GOT3 (cell line): ENCODE results near the gene GRIN2D.

ENCODE experiments used
- DNase-seq: peaks from one replicate; lab custom pipeline; 2025; ENCODE audit warnings: mixed read lengths; lab: John Stamatoyannopoulos, UW

GRIN2D gene

DNA sequence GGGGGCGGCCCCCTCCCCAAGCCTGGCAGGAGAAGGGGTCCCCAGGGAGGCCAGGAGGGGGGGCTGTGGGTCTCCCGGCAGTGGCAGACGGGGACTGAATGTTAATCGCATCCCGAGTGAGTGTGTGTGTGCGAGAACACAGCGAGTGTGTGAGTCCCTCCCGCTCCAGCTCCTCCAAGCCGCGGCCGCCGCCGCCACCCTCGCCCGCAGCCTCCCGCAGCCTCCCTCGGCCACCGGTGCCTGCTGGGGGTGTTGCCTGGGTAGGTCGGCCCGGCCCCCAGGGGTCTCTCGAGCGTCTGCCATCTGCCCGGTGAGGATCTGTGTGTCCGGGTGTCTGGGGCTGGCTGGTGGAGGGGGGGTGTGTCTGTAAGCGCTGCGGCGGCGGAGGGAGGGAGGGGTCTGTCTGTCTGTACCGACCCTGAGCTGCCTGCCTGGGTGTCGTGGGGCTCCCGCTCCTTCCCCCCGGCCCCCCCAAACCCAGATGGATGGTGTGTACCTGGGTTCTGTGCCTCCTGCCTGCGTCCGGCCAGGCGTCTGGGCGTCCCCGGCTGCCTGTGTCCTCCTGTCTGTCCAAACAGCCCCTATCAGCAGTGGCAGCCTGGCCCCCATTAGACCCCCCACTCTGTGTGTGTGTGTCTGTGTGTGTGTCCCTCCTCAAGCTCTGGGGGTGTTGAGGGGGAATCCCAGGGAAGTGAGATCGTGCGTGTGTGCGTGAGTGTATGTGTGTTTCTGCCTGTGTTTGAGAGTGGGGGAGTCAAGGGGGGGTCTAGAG, at the start of gene GRIN2D:
Gene GRIN2D (plus strand): TSS at position 110 of the 772 bp plus-strand sequence. CDS start 4,725 bp downstream, outside the sequence.
- DNase-seq: no peak

DNA sequence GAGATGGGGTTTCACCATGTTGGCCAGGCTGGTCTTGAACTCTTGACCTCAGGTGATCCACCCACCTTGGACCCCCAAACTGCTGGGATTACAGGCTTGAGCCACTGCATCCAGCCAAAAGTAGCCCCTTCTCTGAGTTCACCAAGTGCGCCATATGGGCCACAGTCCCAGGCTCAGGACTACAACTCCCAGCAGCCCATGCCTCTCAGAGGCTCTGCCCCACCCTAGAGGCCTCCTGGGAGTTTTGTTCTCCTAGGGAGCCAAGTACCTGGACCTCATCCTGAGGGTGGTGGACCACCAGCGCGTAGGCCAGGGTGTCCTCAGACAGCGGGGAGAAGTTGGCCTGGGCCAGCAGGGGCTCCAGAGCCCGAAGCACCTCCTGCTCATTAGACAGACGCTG, 48.6 kb upstream of the GRIN2D start:
- DNase-seq: no peak

DNA sequence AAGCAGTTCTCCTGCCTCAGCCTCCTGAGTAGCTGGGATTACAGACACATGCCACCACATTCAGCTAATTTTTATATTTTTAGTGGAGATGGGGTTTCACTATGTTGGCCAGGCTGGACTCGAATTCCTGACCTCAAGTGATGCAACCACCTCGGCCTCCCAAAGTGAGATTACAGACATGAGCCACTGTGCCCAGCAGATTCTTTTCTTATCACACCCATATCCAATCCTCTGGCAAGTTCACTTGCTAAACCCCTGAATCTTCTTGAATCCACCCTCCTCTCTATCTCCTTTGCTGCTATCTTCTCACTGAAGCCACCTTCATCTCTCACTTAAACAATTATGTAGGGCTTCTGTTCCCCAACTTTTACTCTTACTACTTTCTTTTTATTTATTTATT, 47.3 kb upstream of the GRIN2D start:
- DNase-seq: no peak

DNA sequence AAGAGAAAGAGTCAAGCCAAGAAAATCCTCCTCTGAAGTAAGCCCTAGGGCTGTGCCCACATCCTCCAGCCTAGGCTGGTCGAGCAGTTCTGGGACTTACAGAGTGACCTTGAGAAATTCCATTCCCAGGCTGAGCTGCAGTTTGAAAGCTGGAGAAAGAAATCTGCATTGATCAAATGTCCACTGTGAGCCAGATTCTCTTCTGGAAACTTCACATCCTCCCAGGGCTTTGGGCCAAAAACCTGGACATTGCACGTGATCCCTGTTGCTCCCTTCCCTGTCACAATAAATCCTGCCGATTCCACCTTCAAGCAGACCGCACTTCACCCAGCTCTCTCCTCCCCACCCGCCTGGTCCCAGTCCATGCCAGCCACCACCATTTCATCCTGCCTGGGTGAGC, 45.4 kb upstream of the GRIN2D start:
- DNase-seq: no peak

DNA sequence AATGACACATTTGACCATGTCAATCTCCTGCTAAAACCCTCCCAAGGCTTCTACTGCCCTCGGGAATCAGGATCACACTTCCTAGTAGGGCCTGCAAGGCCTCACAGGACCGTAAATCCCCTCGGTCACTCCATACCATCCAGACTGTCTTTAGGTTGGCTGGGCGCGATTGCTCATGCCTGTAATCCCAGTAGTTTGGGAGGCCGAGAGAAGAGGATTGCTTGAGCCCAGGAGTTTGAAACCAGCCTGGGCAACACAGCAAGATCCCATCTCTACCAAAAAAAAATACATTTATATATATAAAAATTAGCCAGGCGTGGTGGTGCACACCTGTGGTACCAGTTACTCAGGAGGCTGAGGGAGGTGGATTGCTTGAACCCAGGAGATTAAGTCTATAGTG, 44.7 kb upstream of the GRIN2D start:
- DNase-seq: no peak

DNA sequence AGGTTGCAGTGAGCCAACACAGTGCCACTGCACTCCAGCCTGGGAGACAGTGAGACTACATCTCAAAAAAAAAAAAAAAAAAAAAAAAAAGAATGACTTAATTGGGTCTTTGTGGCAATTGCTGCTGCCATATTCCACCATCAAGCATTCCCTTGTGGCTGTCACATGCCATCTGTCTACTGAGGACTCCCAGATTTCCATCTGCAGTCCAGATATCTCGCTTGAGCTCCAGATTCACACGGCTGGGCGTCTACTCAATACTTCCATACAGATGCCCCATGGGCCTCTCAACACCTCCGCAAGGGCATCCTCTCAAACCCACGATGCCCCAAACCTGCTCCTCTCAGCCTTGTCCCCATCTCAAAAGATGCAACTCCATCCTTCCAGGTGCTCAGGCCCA, 42.6 kb upstream of the GRIN2D start:
- DNase-seq: no peak

DNA sequence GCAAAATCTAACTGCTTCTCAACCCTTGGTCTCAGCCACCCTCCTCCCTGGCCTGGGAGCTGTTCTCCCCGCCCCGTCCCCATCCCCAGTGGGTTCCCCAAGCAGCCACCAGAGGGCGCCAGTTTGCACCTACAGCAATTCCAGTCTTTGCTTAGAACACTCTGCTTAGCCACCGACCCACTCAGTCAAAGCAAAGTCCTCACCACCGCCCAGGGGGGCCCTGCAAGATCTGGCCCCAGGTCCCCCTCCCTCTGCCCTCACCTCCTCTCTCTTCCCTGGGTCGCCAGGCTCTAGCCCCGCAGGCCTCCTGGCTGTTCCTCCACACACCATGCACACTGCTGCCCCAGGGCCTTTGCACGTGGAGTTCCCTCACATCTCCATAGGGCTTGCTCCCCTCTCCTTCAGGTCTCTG, 42.1 kb upstream of the GRIN2D start:
- peak; percentile 27 for DNase-seq

DNA sequence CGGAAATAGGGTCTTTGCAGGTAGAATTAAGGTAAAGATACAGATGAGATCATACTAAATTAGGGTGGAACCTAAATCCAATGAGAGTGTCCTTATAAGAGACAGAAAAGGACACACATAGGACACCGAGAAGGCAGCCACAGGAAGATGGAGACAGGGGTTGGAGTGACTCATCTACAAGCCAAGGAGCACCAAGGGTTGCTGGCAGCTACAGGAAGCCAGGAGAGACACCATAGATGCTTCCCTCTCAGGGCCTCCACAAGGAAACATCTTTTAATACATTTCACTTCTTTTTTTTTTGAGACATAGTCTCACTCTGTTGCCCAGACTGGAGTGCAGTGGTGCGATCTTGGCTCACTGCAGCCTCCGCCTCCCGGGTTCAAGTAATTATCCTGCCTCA, 39.8 kb upstream of the GRIN2D start:
- DNase-seq: no peak

DNA sequence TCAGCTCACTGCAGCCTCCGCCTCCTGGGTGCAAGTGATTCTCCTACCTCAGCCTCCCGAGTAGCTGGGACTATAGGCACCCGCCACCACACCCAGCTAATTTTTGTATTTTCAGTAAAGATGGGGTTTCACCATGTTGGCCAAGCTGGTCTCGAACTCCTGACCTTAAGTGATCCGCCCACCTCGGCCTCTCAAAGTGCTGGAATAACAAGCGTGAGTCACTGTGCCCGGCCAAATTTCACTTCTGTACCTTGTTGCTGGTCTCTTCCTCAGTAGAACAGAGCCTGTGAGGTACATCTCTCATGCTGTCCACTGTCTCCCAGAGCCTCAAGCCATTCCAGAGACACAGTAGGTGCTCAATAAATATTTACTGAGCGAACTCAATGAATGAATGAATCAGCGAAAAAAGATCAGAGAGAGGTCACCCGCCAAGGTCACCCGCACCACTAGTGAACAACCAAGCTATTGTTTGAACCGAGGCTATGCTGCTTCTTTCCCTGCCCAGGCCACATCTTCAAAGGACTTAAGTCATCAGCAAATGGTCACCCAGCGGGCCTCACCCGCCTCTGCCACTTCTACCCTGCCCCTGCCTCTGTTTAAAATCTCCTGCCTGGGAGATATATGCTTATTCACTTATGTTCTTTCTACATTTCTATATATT, 39.0 kb upstream of the GRIN2D start:
- DNase-seq: no peak

DNA sequence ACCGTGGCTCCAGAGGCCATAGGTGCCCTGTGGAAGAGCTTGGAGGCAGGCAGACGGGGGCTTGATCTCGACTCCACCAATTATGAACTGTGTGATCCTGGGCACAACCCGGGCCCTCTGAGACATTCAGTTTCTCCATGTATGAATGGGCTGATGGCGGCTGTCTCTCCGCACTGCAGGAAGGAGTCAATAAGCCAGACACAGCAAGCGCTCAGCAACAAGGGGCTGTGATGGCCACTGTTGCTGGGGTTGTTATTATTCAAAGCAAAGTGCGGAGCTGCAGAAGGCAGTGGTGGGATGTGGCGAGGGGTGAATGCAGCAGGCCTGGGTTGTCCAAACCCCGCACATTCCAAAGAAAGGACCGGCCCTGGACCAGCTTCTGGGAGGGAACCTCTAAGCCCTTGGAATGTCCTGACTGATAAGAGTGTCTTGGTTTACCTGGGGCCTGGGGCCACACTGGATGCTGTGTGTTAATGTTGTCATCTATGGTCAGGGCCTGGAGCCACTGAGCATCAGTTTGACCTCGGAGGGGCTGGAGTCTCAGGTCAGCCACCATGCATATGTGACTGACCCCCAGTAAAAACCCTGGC, 38.0 kb upstream of the GRIN2D start:
- DNase-seq: no peak

DNA sequence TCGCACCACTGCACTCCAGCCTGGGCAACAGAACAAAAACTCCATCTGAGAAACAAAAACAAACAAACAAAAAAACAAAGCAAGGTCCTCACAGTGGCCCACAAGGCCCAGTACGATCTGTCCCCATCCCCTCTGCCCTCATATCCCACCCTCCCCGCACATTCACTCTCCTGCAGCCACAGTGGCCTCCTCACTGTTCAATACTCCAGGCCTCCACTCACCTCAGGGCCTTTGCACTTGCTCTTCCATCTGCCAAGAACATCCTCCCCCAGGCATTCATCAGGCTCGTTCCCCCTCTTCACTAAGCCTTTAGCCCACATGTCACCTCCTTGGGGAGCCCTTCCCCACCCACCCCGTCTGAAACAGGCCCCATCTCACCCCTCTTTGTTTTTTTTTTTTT, 34.3 kb upstream of the GRIN2D start:
- no peak for DNase-seq

DNA sequence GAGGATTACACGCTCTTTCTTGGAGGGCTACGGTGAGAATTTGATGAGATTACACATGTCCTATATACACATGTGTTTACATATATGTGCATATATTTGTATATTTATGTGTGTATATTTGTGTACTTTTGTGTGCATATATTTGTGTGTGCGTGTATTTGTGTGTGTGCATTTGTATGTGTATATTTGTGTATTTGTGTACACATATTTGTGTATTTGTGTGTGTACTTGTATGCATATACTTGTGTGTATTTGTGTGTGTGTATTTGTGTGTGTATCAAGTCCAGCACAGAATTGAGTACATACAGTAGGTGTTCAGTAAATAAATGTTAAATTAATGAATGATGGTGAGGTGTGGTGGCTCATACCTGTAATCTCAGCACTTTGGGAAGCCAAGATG, 31.6 kb upstream of the GRIN2D start:
- no peak for DNase-seq

DNA sequence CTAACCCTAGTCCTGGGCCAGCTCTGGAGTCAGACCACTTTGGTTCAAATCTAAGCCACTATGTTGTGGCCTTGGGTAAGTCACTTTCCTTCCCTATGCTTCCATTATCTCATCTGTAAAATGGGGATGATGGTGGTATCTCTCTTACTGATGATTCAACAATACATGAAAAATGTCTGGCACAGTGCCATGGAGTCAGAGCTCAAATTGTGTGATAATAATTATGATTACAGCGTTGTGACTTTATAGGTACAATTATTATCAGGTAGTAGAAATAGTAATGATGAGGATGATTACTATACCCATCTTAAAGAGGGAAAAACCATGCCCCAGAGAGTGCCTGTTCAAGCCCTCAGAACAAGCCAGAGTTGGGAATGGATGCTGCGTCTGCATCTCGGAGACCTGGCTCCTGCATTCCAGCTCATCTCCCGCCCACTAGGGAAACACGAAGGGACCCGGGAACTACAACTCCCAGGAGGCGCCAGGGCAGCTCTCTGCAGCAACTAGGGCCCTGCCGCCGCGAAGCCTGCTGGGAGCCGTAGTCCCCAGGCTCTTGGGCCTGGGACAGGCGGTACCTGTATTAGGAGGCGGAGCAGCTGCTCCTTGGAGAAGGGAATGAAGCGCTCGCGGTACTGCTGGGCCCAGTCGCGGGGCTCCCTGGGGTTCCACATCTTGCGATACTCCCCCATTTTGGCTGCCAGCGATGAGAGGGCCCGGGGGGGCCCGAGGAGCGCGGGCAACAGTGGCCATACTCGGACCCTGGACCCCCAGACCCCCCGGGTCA, 30.6 kb upstream of the GRIN2D start:
- peak; percentile 78 for DNase-seq

DNA sequence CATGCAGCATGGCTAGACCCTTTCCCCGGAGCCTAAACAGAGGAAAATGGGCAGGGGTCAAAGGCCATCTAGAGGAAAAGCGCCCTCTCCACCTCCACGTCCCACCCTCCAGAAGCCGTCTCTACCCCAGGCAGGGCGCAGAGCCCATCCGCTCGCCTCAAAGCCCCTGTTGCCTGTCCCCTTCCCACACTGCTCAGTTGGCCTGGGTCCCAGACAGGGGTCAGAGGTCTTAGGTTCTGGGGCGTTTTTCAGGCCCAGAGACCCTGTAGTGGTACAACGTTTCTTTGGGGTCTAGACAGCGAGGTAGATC, 30.0 kb upstream of the GRIN2D start:
- DNase-seq: no peak

DNA sequence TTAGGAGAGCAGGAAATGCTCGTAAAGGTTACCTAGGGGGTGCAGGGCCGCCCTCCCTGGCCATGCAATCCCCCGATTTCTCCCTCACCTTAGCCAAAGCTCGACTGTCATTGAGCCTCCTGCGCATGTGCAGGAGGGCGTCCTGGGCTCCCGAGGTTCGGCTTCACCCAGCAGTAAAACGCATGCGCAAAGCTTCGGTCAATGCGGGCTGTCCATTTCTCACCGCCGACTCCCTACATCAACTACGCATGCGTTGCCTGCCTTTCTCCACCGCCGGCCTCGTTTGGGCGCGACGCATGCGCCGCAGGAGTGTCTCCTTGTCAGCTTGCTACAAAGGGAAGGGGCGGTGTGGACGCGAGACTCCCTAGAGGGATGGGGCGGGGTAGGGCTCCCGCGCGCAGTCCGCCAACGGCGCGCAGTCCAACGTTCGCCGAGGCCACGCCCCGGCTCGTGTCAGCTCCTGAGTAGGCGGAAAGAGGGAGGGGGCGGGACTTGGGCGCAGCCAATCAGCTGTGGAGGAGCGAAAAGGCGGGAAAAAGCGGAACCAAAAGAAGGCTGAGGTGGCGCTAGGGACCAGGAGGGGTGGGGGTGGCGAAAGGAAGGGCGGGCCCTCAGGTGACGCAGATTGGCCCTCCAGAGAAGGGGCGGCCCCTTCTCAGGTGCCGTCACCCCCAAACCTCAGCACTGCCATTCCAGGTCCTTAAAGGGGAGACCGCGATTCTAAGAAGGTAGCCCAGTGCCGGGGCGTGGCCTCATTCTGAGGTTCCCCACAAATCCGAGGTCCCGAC, 29.5 kb upstream of the GRIN2D start, which contains the start of the genes SYNGR4 and TMEM143:
Gene SYNGR4 (plus strand): TSS at position 558 of the 788 bp plus-strand sequence. CDS start 1,476 bp downstream, outside the sequence.
Gene TMEM143 (minus strand): TSS at position 131 of the 788 bp plus-strand sequence. CDS start 20 bp downstream, at position 111.
- peak; percentile 98 for DNase-seq

DNA sequence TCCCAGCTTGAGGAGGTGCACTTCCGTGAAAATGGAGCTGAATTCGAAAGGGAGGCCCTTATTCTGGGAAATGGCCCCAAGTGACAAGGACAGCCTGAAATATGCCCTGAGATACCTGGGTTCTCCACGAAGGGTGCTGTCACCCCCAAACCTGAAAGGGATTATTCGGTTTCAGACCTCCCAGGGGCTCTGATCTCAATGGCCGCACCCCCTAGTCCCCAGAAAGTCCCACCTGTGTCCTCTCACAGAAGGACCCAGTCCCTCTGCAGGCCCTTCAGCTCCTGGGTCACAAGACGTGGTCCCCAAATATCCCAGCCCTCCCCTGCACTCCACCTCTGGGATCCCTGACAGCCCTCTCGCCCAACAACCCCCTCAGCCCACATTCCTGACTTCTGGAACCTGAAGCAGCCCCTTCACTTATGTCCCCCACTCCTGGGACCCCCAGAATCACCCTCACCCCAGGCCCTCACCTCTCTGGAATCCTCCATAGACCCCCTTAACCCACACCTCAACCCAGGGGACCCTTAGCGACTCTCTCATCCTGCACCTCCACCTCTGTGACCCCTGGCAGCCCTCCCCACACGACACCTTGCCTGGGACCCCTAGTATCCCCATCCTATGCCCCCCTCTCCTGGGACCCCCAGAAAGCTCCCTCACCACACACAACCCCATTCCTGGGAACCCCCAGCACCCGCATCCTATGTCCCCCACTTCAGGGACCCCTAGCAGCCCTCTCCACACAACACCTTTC, 28.7 kb upstream of the GRIN2D start:
- DNase-seq: no peak

DNA sequence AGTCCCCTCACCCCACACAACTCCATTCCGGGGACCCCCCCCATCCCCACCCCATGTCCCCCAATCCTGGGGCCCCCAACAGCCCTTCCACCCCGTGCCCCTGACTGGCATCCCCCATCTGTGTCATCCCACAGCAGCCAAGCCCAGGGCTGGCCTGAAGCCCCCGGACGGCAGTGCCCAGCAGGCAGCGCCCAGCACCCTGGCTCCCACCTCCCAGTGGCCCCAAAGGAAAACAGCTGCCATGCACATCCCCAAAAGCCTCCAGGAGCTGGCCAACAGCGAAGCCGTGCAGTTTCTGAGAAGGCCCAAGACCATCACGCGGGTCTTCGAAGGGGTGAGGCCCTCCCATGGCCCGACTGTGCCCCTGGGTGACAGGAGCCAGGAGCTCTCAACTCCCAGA, 27.9 kb upstream of the GRIN2D start:
- DNase-seq: no peak

DNA sequence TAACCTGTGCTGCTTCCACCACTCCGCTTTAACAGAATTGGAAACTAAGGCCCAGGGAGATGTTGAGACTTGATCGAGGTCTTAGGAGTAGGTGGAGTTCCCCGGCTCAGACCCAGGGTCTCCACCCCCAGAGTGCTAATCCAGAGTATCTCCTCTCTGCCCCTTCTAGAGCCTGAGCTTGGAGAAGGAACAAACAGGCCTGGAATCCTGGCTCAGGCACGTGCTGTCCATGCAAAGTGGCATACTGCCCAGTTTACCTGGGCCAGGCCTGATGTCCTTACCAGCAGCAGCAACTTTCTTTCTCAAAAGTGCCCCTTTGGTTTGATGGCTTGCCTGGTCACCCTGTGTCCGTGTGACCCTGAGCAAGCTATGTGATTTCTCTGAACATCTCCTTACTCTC, 25.6 kb upstream of the GRIN2D start:
- no peak for DNase-seq

DNA sequence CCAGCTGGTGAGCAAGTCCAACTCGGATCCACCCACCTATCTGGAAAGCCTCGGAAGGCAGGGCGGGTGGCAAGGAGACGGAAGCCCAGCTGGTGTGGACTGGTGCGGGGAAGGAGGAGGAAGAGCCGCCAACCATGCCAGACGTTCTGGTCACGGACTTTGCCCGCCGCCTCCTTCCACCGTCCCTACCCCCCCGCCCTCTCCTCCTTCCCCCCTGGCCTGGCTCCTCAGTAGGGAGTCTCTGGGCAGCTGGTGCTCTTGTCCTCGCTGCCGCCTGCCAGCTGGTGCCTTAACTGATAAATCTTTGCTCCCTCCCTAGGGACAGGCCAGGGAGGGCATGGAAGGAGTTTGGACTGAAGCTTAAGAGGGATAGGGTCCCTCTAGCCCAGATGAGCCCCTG, 24.5 kb upstream of the GRIN2D start:
- DNase-seq: no peak

DNA sequence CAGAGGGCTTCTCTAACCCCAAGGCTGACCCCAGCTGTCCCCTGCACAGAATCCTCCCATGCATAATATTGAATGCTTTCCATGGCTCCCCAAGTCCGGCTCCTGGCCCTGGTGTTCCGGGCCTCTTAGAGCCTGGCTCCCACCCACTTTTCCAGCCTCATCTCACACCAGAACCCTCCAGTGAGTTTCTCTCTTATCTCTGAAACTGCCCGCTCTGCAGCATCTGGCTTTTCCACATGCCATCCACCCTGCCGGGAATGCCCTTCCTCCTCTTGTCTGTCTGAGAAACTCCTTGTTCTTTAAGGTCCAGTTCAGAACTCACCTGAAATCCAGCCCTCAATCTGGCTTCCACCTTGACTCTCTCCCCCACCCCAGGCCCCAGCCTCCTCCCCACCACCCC, 22.5 kb upstream of the GRIN2D start:
- no peak for DNase-seq

DNA sequence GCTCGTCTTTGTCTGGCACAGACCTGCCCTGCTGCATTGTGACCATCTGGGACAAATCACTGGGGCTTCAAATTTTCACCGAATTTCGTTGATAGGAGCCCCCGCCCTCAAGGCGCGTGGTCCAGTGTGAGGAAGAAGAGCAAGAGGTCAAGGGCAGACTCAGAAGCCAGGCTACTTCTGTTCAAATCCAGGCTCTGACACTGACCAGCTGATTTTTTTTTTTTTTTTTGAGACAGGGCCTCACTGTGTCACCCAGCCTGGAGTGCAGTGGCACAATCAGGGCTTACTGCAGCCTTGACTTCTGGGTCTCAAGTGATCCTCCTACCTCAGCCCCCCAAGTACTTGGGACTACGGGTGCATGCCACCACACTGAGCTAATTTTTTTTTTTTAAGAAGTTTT, 22.1 kb upstream of the GRIN2D start:
- DNase-seq: no peak
